GM18951 (cell line): ENCODE measurements around the gene EHD1.
A peak's percentile ranks its signal among the peaks of the same experiment; 100 is the strongest.

Experiments used
- POLR2A ChIP-seq: IDR thresholded peaks from 4 replicates; pipeline ENCODE4 v1.6.1; 2011; ENCODE audit warnings: mild to moderate bottlenecking; ENCODE audit not compliant: insufficient read length, insufficient read depth; ENCODE audit errors: extremely low read depth
- in situ Hi-C: fragments of 300-500 bp; cut with MboI; formaldehyde crosslinking; loops from one replicate; pipeline ENCODE4 v1.12.0; 2022; ENCODE audit warnings: low sequenced_read_pairs, mixed read lengths, inconsistent platforms; ENCODE audit not compliant: unreplicated experiment

EHD1 gene

DNA sequence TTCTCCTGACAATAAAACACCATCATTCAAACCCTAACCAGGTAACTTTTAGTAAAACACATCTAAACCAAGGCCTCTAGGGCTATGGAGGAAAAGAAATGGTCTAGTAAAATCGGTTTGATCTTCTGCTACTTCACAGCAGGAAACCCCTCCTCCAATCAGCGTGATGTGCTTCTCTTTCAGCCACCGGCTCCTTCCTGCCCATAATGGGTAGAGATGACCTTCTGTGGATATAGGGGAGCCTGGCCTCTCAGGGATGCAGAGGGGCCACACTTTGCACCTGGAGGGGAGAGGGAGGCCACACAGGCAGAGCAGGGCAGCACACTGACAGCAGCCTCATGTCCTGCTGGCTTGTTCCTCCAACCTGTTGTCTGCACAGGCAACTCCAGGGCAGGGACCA, 6.9 kb downstream of the EHD1 start:
- TF ChIP-seq POLR2A, result no peak
- in situ Hi-C loops, result no loop called here

DNA sequence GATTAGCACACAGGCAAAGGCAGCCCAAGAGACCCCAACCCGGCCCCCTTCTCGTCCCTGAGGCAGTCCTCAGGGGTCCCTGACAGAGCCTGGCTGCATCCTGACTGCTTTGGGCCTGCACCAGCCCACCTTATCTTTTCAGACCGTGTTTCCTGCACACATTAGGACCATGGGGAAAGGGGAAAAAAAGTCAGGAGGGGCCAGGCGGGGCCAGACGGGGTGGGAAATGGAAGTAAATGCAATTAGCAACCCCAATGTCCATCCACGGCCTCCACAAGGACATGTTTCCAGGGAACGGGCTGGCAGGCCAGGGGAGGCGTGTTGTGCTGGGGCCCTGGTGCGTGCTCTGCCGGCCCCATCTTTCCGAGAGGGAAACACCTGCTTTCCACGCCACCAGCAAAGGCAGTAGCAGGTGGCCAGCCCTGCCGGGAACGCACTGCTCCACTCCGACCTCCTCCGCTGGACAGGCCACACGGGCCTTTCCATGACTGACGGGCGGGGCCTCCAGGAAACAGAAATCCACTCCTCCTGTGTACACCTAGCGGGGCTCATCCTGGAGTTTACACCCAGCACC, 7.4 kb downstream of the EHD1 start:
- TF ChIP-seq POLR2A, result no peak
- in situ Hi-C loops, result no loop called here

DNA sequence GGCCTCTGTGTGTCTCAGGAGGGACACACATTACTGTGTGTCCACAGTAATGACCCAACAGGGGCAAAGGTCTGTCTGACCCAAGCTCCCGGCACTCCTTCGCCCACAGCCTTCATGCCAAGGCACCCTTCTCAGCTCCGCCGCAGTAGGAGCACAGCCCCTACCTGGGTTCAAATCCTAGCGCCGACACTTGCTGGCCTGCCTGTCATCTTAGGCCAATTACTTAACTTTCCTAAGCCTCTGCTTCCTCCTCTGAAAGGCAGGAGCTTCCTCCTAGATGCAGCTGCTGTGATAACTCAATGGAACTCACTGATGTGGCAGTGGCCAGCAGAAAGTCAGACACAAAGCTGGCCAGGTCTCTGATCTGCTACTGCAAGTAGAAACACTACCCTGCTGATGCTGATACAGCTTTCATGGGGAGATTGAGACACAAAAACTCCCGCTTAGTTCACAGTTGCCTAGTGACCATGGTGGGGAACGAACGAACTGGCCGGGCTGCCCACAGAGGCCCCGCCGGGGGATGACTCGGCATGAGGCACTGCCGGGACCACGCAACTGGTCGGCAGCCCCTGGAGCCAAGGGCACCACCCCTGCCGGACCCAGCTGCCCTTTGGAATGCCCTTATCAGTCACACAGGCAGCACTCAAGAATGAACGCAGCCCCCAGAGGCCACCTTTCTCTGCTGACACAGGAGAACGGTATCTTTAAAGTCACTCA, 8.1 kb downstream of the EHD1 start:
- in situ Hi-C loops, result no loop called here
- TF ChIP-seq POLR2A, result no peak

DNA sequence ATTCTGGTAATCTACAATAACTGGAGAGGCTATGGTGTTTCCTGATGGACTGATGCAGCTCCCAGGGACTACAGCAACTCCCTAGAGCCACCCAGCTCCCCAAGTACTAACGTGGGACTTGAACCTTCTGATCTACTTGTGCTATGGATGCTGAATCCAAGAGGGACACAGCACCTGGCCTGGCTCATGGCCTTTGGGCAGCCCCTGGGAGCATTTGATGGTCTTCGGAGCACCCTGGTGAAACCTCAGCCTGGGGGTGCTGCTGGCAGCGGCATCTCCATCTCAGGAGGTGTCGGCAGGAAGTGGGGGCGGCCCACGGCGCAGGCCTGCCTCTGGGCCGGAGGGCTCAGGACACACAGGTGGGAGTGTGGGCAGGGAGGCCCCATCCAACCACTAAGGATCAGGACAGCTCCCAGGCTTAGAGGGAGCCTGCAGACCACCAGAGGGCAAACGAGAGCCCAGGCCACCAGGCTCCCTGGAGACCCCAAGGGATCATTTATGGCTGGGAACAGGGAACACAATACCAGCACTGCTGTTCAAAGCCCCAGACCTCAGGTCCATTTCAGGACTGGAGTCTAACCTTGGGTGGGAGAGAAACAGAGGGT, 8.7 kb downstream of the EHD1 start:
- in situ Hi-C loops, result no loop called here
- TF ChIP-seq POLR2A, result no peak

DNA sequence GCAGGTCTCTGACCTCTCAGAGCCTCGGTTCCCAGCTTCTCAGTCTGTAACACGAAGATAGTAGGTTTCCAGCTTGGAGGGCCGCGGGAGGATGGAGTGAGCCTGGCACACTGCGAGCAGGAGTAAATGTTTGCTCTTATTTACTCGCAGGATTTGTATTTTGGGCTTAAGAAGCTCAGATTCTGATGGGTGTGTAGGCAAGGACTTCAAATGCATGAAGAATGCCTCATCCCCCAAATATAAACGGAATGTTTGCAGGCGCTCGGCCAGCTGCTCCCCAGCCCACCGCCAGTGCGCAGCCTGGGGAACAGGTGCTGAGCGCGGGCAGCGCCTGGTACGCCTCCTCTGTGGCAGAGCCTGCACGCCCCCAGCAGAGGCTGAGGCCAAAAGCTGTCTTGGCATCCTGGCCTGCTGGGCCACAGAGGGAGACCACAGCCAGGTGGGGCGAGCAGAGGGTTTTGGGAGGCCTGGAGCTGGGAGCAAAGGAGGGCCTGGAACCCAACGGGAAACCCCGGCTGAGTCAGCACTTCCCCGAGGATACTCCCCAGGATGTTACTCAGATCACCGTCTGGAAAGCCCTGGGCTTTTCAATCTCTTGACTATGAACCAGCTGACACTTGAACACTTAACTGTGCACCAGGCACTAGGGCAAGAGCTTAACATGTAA, 9.4 kb downstream of the EHD1 start:
- TF ChIP-seq POLR2A, result no peak
- in situ Hi-C loops, result no loop called here

DNA sequence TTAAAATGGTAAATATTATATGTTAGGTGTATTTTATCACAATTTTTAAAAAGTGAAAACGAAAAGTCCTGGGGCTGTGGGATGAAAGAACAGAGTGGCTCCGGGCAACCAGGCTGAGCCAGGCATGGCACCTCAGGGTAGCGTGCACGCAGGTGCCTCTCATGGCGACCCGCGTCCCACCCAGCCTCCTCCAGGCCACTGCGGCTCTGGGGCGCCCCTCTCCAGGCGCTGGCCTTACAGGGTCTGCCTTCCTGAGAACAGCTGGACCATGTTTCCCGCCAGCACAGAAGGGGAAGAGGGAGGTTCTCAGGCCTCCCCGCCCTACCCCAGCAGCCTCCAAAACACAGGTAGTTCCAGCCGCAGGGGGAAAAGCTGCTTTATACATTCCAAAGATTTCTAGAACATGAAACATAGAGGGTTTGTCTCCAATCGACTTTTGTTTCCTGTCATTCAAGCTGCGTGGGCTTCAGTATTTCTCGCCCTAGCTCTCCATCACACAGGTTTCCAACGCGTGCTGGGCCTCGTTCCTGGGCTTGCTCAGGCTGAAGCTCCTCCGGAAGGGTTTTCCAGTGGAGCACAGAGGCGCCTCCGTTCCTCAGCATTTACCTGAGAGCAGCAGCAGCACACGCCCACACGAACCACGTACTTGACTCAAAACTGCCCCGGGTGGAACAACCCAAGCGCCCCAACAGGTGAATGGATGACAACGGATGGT, 10.5 kb downstream of the EHD1 start:
- in situ Hi-C loops, result no loop called here
- TF ChIP-seq POLR2A, result no peak

DNA sequence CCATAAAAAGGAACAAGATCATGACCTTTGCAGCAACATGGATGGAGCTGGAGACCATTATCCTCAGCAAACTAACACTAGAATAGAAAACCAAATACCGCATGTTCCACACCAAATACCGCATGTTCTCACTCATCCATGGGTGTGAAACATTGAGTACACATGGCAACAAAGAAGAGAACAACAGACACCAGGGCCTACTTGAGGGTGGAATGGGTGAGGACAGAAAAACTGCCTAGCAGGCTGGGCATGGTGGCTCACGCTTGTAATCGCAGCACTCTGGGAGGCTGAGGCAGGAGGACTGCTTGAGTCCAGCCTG, 12.3 kb downstream of the EHD1 start:
- TF ChIP-seq POLR2A, result no peak
- in situ Hi-C loops, result no loop called here

DNA sequence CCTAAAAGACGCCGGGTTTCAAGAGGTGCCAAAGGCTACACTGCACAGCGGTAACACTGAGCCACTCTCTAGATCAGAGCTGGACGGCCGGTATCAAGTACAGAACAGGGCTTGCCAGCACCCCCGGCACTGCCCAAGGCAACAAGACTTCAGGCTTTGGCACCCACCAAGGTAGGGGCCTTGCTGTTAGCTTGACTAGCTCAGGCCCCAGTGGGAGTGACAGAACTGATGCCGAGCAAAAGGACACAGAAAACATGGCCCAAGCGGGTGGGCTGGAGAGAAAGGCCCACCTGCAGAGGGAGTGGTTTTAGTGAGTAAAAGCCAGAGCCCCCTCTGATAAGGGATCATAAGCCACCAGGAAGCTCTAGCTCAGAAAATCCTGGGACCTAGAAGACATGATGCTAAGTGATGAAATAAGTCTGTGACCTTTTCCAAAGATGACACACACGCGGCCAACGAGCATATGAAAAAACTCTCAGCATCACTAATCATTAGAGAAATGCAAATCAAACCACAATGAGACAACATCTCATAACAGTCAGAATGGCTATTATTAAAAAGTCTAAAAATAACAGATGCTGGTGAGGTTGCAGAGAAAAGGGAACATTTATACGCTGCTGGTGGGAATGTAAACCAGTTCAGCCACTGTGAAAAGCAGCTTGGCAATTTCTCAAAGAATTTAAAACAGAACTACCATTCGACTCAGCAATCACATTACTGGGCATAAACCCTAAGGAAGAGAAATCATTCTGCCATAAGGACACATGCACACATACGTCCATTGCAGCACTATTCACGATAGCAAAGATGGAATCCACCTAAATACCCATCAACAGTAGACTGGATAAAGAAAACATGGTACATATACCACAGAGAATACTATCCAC, 12.9 kb downstream of the EHD1 start:
- in situ Hi-C loops, result no loop called here
- no peak for TF ChIP-seq POLR2A

DNA sequence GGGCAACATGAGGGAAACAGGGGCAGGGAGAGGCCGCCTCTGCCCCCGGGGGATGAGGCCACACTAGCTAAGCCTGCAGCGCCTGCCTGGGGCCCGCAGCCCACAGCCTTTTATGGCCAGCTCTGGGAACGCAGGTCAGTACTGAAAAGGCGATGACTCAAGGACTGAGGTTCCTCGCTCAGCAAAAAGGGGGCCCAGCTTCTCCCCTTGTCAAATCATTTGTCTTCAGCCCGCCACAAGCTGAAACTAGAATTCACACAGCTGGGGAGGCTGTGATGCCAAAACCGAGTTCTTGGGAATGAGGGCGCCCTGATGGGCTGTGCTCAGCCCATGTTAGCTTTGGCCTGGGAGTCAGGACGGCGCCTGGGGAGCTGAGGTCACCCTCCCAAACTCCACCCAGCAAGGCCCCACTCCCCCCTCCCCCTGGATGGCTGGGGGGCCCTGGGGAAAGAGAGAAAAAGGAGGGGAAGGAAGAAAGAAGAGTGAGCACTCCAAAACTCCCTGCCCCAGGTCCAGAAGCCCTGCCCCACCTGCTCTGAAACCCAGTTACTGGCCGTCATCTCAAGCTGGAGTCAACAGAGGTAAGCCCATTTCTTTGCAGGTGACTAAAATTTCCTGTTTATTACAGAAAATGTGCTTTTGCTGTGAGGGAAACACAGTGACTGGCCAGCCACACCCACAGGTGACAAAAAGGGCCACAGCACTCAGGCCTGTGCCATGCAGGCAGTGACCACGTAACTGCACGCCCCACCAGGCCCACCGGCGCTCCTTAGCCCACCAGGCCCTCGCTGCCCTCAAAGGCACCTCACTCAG, 13.7 kb downstream of the EHD1 start:
- TF ChIP-seq POLR2A, result peak; percentile 32
- in situ Hi-C loops, result no loop called here

DNA sequence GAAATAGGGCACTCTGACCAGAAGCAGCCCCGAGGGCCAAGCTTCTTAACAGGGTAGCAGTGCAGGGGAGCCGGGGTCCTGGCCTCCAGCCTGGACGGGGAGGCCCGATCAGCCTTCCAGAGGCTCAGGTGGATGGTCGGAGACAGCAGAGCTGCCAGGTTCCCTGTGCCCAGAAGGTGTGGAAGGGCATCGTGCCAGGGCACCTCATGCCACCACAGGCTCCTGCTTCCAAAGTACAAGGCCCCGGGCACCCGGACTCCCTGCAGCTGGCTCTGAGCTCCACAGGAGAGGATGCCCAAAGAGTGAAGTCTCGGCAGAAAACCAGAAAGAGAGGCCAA, 14.3 kb downstream of the EHD1 start:
- in situ Hi-C loops, result no loop called here
- no peak for TF ChIP-seq POLR2A

DNA sequence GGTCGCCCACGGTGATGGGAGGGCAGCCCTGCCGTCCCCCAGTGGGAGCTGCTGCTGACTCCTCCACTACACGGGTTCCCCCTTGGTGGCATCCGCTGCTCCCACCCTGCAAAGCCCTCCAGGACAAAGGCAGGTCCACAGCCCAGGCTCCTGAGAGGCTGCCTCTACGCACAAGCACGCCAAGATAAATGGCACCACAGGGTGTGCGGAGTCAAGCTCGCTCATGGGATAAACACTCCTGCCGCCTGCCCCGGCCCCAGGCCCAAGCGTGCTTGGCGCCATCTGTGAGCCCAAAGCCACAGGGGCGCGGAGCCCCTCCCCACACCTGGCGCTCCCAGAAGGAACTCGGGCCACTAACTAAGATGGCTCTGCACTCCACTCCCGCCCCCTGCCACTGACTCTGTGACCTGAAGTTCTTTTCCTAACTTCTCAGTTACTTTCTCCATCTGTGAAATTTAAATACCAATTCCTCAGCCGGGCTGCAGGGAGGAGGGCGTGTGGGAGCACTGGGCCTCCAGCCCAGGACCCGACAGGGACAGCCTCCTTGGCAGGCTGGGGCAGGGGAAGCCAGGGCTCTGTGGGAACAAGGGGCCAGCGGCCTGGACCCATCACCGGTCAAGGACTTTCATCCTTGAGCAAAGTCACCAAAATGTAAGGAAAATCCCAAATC, 14.9 kb downstream of the EHD1 start:
- in situ Hi-C loops, result no loop called here
- TF ChIP-seq POLR2A, result no peak
